ENCODE results near the gene ANAPC1.
"Not testable (repeated sequence)": the region's sequence is repeated elsewhere in the genome, so short reads cannot be mapped to it uniquely, and the experiment has no call there.

ANAPC1 gene

GRCh38 chr2:111883661-111884591 lies at the start of gene ANAPC1:
Gene ANAPC1 (minus strand): TSS chr2:111884193. CDS start chr2:111880825, 3,368 bp downstream.
- DNase-seq = peak; percentile 94

- DNase-seq = no peak
These were observed 48.9 kb upstream of the ANAPC1 start for GRCh38 chr2:111932841-111933291.

GRCh38 chr2:111930875-111931274 lies 46.9 kb upstream of the ANAPC1 start:
- no peak for DNase-seq

GRCh38 chr2:111930409-111930808 lies 46.4 kb upstream of the ANAPC1 start:
- no peak for DNase-seq

GRCh38 chr2:111927723-111928122 lies 43.7 kb upstream of the ANAPC1 start:
- DNase-seq = no peak

- DNase-seq = no peak
These were observed 40.7 kb upstream of the ANAPC1 start for GRCh38 chr2:111924617-111925107.

GRCh38 chr2:111923276-111923804 lies 39.3 kb upstream of the ANAPC1 start:
- DNase-seq = no peak

GRCh38 chr2:111919794-111920608 lies 36.0 kb upstream of the ANAPC1 start:
- DNase-seq = no peak

- no peak for DNase-seq
These were observed 35.4 kb upstream of the ANAPC1 start for GRCh38 chr2:111919365-111919764.

GRCh38 chr2:111918383-111918806 lies 34.4 kb upstream of the ANAPC1 start:
- DNase-seq = peak; percentile 38

GRCh38 chr2:111917106-111917505 lies 33.1 kb upstream of the ANAPC1 start:
- no peak for DNase-seq

- DNase-seq = no peak
These were observed 28.6 kb upstream of the ANAPC1 start for GRCh38 chr2:111912547-111912946.

GRCh38 chr2:111911295-111911977 lies 27.4 kb upstream of the ANAPC1 start:
- DNase-seq = not testable (repeated sequence)

- DNase-seq = no peak
These were observed 26.8 kb upstream of the ANAPC1 start for GRCh38 chr2:111910609-111911277.

- not testable (repeated sequence) for DNase-seq
These were observed 26.0 kb upstream of the ANAPC1 start for GRCh38 chr2:111909997-111910396.

- no peak for DNase-seq
These were observed 25.1 kb upstream of the ANAPC1 start for GRCh38 chr2:111909079-111909478.

GRCh38 chr2:111908578-111908977 lies 24.6 kb upstream of the ANAPC1 start:
- DNase-seq = no peak

- no peak for DNase-seq
These were observed 22.2 kb upstream of the ANAPC1 start for GRCh38 chr2:111905990-111906735.

GRCh38 chr2:111905475-111905869 lies 21.5 kb upstream of the ANAPC1 start:
- DNase-seq = not testable (repeated sequence)

GRCh38 chr2:111904726-111905474 lies 20.9 kb upstream of the ANAPC1 start:
- no peak for DNase-seq
